Measurements from ENCODE around the gene FOSL2.

FOSL2 gene

DNA sequence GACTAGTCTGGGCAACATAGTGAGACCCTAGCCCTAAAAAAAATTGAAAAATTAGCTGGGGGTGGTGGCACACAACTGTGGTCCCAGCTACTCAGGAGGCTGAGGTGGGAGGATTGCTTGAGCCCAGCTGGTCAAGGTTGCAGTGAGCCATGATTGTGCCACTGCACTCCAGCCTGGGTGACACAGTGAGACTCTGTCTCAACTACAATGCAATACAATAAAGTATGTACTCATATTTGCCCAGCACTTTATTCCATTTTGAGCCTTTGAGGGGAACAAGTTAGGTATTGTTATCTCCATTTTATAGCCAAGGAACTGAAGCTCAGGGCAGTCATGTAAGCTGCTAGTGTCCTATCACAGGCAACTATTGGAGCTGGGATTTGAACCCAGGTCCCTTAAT, 53.9 kb downstream of the FOSL2 start:
- H4K5ac ChIP-seq (ENCODE audit: low read length) = no peak overlapping the region
- H3K27ac ChIP-seq (ENCODE audit: low read depth, low read length) = no peak overlapping the region
- no peaks in the 10 kb centered on the region for H3K4me1 ChIP-seq (ENCODE audit: control insufficient read depth, low read depth, low read length)
- no peaks in the 10 kb centered on the region for H3K79me1 ChIP-seq (ENCODE audit: low read length)
- no peaks in the 10 kb centered on the region for H3K79me2 ChIP-seq (ENCODE audit: control insufficient read depth, insufficient read depth, low read length)
- H2AK5ac ChIP-seq (ENCODE audit: low read length) = no peak overlapping the region
- H3K4ac ChIP-seq (ENCODE audit: low read depth, low read length) = no peak overlapping the region
- no peak overlapping the region for H3K4me3 ChIP-seq (ENCODE audit: low read length)
- DNase-seq = no peak
- H3K56ac ChIP-seq (ENCODE audit: low read length) = no peak overlapping the region
- H3K18ac ChIP-seq (ENCODE audit: low read length) = no peak overlapping the region
- H2BK15ac ChIP-seq (replicated peaks; ENCODE audit: low read depth) = no peak overlapping the region
- H4K8ac ChIP-seq (ENCODE audit: low read depth, low read length) = no peak overlapping the region
- no peaks in the 10 kb centered on the region for H3K27me3 ChIP-seq (ENCODE audit: insufficient read depth, low read length, poor library complexity)
- H2BK5ac ChIP-seq (ENCODE audit: low read length) = no peak overlapping the region
- no peak overlapping the region for H2BK120ac ChIP-seq (ENCODE audit: low read depth, low read length)
- H3K9ac ChIP-seq (ENCODE audit: low read length) = no peak overlapping the region
- no peak overlapping the region for H3K23ac ChIP-seq (ENCODE audit: low read length)
- H3K4me2 ChIP-seq (ENCODE audit: low read length) = no peak overlapping the region
- no peaks in the 10 kb centered on the region for H3K36me3 ChIP-seq (ENCODE audit: control insufficient read depth, insufficient read depth, low read length)

DNA sequence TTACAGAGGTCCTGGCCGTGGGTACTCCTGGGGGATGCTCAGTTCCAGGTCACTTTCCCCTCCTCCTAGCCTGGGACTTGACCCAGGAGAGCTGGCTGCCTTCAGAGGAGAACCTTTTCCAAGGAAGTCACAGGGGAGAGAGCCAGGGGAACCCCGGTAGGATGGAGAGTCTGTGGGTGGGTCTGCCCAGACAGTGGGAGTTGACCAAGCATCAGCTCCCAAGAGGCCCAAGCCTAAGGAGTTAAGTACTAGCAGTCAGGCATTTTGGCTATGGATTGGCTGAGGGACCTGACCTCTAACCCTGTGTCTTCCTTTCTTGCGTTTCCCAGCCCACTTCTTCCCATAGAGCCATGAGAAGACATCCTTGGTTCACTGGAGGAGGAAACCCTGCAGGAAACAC, 54.4 kb downstream of the FOSL2 start:
- no peaks in the 10 kb centered on the region for H3K36me3 ChIP-seq (ENCODE audit: control insufficient read depth, insufficient read depth, low read length)
- H3K4me3 ChIP-seq (ENCODE audit: low read length) = no peak overlapping the region
- no peak overlapping the region for H3K18ac ChIP-seq (ENCODE audit: low read length)
- no peak overlapping the region for H2BK120ac ChIP-seq (ENCODE audit: low read depth, low read length)
- H4K8ac ChIP-seq (ENCODE audit: low read depth, low read length) = no peak overlapping the region
- H3K9ac ChIP-seq (ENCODE audit: low read length) = no peak overlapping the region
- H3K4me1 ChIP-seq (ENCODE audit: control insufficient read depth, low read depth, low read length) = no peaks in the 10 kb centered on the region
- no peak overlapping the region for H3K23ac ChIP-seq (ENCODE audit: low read length)
- no peak for DNase-seq
- H3K56ac ChIP-seq (ENCODE audit: low read length) = no peak overlapping the region
- H2BK15ac ChIP-seq (replicated peaks; ENCODE audit: low read depth) = no peak overlapping the region
- WGBS (ENCODE audit: extremely low coverage, insufficient coverage, low lambda C conversion rate) = no CpG with 5 or more reads among the region's 3 CpGs
- H2AK5ac ChIP-seq (ENCODE audit: low read length) = no peak overlapping the region
- H3K4me2 ChIP-seq (ENCODE audit: low read length) = no peak overlapping the region
- H3K79me1 ChIP-seq (ENCODE audit: low read length) = no peaks in the 10 kb centered on the region
- H3K27ac ChIP-seq (ENCODE audit: low read depth, low read length) = no peak overlapping the region
- no peak overlapping the region for H2BK5ac ChIP-seq (ENCODE audit: low read length)
- H3K27me3 ChIP-seq (ENCODE audit: insufficient read depth, low read length, poor library complexity) = no peaks in the 10 kb centered on the region
- H4K5ac ChIP-seq (ENCODE audit: low read length) = no peak overlapping the region
- H3K4ac ChIP-seq (ENCODE audit: low read depth, low read length) = no peak overlapping the region
- no peaks in the 10 kb centered on the region for H3K79me2 ChIP-seq (ENCODE audit: control insufficient read depth, insufficient read depth, low read length)

DNA sequence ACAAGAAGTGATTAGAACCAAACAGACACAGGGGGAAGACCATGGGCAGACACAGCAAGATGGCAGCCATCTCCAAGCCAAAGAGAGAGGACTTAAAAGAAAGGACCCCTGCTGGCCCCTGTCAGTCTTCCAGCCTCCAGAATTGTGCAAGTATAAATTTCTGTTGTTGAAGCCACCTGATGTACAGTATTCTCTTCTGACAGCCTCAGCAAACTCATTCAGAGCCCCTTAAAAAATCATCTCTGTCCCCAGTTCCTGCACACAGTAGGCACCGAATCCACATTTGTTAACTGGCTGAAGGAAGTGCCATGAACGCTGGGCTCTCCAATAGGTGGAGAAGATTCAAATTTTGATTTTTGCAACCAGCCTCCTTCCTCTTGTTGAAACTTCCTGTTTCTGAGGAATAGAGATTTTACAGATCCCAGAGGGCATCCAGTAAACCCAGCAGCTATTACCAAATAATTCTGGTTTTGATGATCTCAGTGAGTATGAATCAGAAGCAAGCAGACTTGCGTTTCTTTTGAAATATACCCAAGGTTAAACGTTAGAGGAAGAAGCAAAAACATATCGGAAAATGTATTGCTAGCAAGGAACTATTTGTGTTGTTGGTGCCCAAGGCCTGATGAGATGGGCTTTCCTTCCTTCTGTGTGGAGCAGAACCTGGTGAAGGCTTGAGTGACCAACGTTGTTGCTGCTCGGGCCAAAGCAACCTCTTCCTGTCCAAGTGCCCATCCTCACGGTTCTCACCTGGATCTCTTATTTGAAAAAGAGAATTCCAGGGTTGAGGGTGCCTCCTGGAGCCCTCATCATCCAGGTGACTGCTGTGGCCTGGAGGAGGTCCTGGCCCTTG, 55.5 kb downstream of the FOSL2 start:
- Histone ChIP-seq H3K27me3 (ENCODE audit: insufficient read depth, low read length, poor library complexity) (no peaks in the 10 kb centered on the region), H2AK5ac (ENCODE audit: low read length) (no peak overlapping the region), H4K5ac (ENCODE audit: low read length) (no peak overlapping the region), H3K4me1 (ENCODE audit: control insufficient read depth, low read depth, low read length) (no peaks in the 10 kb centered on the region), H3K18ac (ENCODE audit: low read length) (no peak overlapping the region), H3K4me2 (ENCODE audit: low read length) (no peak overlapping the region), H4K8ac (ENCODE audit: low read depth, low read length) (no peak overlapping the region), H3K4me3 (ENCODE audit: low read length) (no peak overlapping the region), H3K27ac (ENCODE audit: low read depth, low read length) (no peak overlapping the region), H3K23ac (ENCODE audit: low read length) (no peak overlapping the region), H3K36me3 (ENCODE audit: control insufficient read depth, insufficient read depth, low read length) (no peaks in the 10 kb centered on the region), H2BK5ac (ENCODE audit: low read length) (no peak overlapping the region), H3K79me2 (ENCODE audit: control insufficient read depth, insufficient read depth, low read length) (no peaks in the 10 kb centered on the region), H3K4ac (ENCODE audit: low read depth, low read length) (no peak overlapping the region), H2BK120ac (ENCODE audit: low read depth, low read length) (no peak overlapping the region), H2BK15ac (replicated peaks; ENCODE audit: low read depth) (no peak overlapping the region), H3K9ac (ENCODE audit: low read length) (no peak overlapping the region), H3K56ac (ENCODE audit: low read length) (no peak overlapping the region), H3K79me1 (ENCODE audit: low read length) (no peaks in the 10 kb centered on the region)
- no CpG with 5 or more reads among the region's 8 CpGs for WGBS (ENCODE audit: extremely low coverage, insufficient coverage, low lambda C conversion rate)
- no peak for DNase-seq

DNA sequence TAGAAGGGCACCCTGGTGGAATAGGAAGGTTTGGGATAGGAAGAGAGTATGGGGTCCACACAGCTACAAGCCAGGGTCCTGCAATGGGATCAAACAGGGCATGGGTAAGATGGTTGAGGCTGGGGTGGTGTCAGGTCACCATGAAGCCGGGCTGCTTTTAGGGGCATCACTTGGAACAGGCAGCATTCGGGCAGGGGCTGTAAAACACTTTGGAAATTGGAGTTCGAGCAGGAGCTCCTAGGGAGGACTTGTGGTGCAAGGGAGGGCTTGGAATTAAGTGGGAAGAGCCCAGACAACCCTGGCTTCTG, 56.1 kb downstream of the FOSL2 start:
- Histone ChIP-seq H3K56ac (ENCODE audit: low read length) (no peak overlapping the region), H3K79me2 (ENCODE audit: control insufficient read depth, insufficient read depth, low read length) (no peaks in the 10 kb centered on the region), H3K18ac (ENCODE audit: low read length) (no peak overlapping the region), H3K9ac (ENCODE audit: low read length) (no peak overlapping the region), H3K4me3 (ENCODE audit: low read length) (no peak overlapping the region), H3K23ac (ENCODE audit: low read length) (no peak overlapping the region), H3K36me3 (ENCODE audit: control insufficient read depth, insufficient read depth, low read length) (no peaks in the 10 kb centered on the region), H3K27ac (ENCODE audit: low read depth, low read length) (no peak overlapping the region), H2BK15ac (replicated peaks; ENCODE audit: low read depth) (no peak overlapping the region), H3K27me3 (ENCODE audit: insufficient read depth, low read length, poor library complexity) (no peaks in the 10 kb centered on the region), H2BK5ac (ENCODE audit: low read length) (no peak overlapping the region), H4K8ac (ENCODE audit: low read depth, low read length) (no peak overlapping the region), H3K4me2 (ENCODE audit: low read length) (no peak overlapping the region), H4K5ac (ENCODE audit: low read length) (no peak overlapping the region), H3K4me1 (ENCODE audit: control insufficient read depth, low read depth, low read length) (no peaks in the 10 kb centered on the region), H2BK120ac (ENCODE audit: low read depth, low read length) (no peak overlapping the region), H2AK5ac (ENCODE audit: low read length) (no peak overlapping the region), H3K79me1 (ENCODE audit: low read length) (no peaks in the 10 kb centered on the region), H3K4ac (ENCODE audit: low read depth, low read length) (no peak overlapping the region)
- whole genome bisulfite sequencing (ENCODE audit: extremely low coverage, insufficient coverage, low lambda C conversion rate) = no CpG with 5 or more reads among the region's 3 CpGs
- no peak for DNase-seq

DNA sequence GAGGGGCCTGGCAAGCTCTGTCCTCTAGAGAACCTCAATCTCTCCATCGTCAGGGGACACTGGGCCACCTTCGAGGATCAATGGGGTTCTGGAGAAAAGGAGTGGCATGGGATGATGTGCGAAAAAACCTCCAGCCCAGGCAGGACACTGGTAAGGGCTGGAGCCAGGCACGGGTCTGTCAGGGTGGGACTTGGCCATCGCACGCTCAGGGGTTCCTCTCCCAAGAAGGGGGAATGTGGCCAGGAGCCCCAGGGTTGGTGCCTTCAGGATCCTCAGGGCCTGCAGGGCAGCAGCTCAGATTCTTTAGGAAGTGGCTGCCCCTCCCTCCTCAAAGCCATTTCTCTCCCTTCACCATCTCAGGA, 56.4 kb downstream of the FOSL2 start:
- H3K4ac ChIP-seq (ENCODE audit: low read depth, low read length) = no peak overlapping the region
- no peak overlapping the region for H2AK5ac ChIP-seq (ENCODE audit: low read length)
- no peak overlapping the region for H3K23ac ChIP-seq (ENCODE audit: low read length)
- no peak overlapping the region for H4K8ac ChIP-seq (ENCODE audit: low read depth, low read length)
- no peak overlapping the region for H4K5ac ChIP-seq (ENCODE audit: low read length)
- no peak overlapping the region for H3K4me2 ChIP-seq (ENCODE audit: low read length)
- no peak for DNase-seq
- no peaks in the 10 kb centered on the region for H3K27me3 ChIP-seq (ENCODE audit: insufficient read depth, low read length, poor library complexity)
- no CpG with 5 or more reads among the region's 6 CpGs for WGBS (ENCODE audit: extremely low coverage, insufficient coverage, low lambda C conversion rate)
- H3K4me1 ChIP-seq (ENCODE audit: control insufficient read depth, low read depth, low read length) = no peaks in the 10 kb centered on the region
- H3K56ac ChIP-seq (ENCODE audit: low read length) = no peak overlapping the region
- no peak overlapping the region for H3K18ac ChIP-seq (ENCODE audit: low read length)
- H2BK120ac ChIP-seq (ENCODE audit: low read depth, low read length) = no peak overlapping the region
- no peaks in the 10 kb centered on the region for H3K79me2 ChIP-seq (ENCODE audit: control insufficient read depth, insufficient read depth, low read length)
- no peak overlapping the region for H2BK5ac ChIP-seq (ENCODE audit: low read length)
- H3K36me3 ChIP-seq (ENCODE audit: control insufficient read depth, insufficient read depth, low read length) = no peaks in the 10 kb centered on the region
- H3K79me1 ChIP-seq (ENCODE audit: low read length) = no peaks in the 10 kb centered on the region
- no peak overlapping the region for H3K4me3 ChIP-seq (ENCODE audit: low read length)
- H3K9ac ChIP-seq (ENCODE audit: low read length) = no peak overlapping the region
- no peak overlapping the region for H2BK15ac ChIP-seq (replicated peaks; ENCODE audit: low read depth)
- no peak overlapping the region for H3K27ac ChIP-seq (ENCODE audit: low read depth, low read length)
